OCI-LY7 (cell line): ENCODE results near the gene SRBD1. TPM values are rescaled to one million over a fixed set of nuclear protein-coding genes. Genes with fewer than 3 reads are reported as not detected.

Source experiments
- BruUV-seq: library from RNA; stranded (reverse); fragments of 400-500 nt; replicated peaks from 2 replicates; lab custom pipeline; 2021; lab: Mats Ljungman, UMichigan
- CTCF ChIA-PET: fragments of 300-600 bp; sonication (Branson Sonifier 250); formaldehyde crosslinking; loops from one replicate; lab custom pipeline; 2022; ENCODE audit warnings: antibody characterized with exemption; ENCODE audit not compliant: unreplicated experiment; lab: Charles Lee
- POLR2A ChIA-PET: fragments of 300-600 bp; sonication (Branson Sonifier 250); formaldehyde crosslinking; loops from one replicate; lab custom pipeline; 2022; ENCODE audit warnings: antibody characterized with exemption; lab: Charles Lee
- DNase-seq: peaks from one replicate; pipeline ENCODE4 v3.0.0-alpha.2; 2015; ENCODE audit warnings: low spot score
- H2AFZ ChIP-seq: fragments of 200-600 bp; sonication (generic), shearing (Covaris generic); 2 replicates; pipeline ENCODE4 v1.6.1; 2014; ENCODE audit warnings: mild to moderate bottlenecking, antibody characterized with exemption, low read length, moderate library complexity
- H3K27ac ChIP-seq: fragments of 200-600 bp; sonication (generic); 2 replicates; pipeline ENCODE4 v1.5.1; 2014; ENCODE audit warnings: mixed run types, low read depth, mild to moderate bottlenecking, moderate library complexity, low read length, inconsistent platforms; ENCODE audit not compliant: poor library complexity, severe bottlenecking
- H3K36me3 ChIP-seq: fragments of 200-600 bp; sonication (generic); 2 replicates; pipeline ENCODE4 v1.6.1; 2014; ENCODE audit warnings: mild to moderate bottlenecking, antibody characterized with exemption, low read length, moderate library complexity, mixed read lengths; ENCODE audit not compliant: insufficient read depth
- H3K4me1 ChIP-seq: fragments of 200-600 bp; sonication (generic); 2 replicates; pipeline ENCODE4 v1.5.1; 2014; ENCODE audit warnings: mild to moderate bottlenecking, low read length; ENCODE audit not compliant: insufficient read depth, poor library complexity, severe bottlenecking
- H3K4me2 ChIP-seq: fragments of 200-600 bp; sonication (generic); 2 replicates; pipeline ENCODE4 v1.6.1; 2014; ENCODE audit warnings: mild to moderate bottlenecking, low read length
- H3K4me3 ChIP-seq: fragments of 200-600 bp; sonication (generic); 2 replicates; pipeline ENCODE4 v1.5.1; 2014; ENCODE audit warnings: mild to moderate bottlenecking, low read depth, low read length; ENCODE audit not compliant: poor library complexity, severe bottlenecking
- H3K79me2 ChIP-seq: fragments of 200-600 bp; sonication (generic); 2 replicates; pipeline ENCODE4 v1.6.1; 2016; ENCODE audit warnings: low read depth, mild to moderate bottlenecking, low read length, moderate library complexity, mixed read lengths; ENCODE audit not compliant: insufficient read depth
- H3K9me2 ChIP-seq: fragments of 200-600 bp; sonication (generic); 2 replicates; pipeline ENCODE4 v1.6.1; 2016; ENCODE audit warnings: mild to moderate bottlenecking, low read length, mixed read lengths; ENCODE audit not compliant: insufficient read depth
- H3K9me3 ChIP-seq: fragments of 200-600 bp; sonication (generic); 2 replicates; pipeline ENCODE4 v1.6.1; 2014; ENCODE audit warnings: mild to moderate bottlenecking, mixed run types, low read length, mixed read lengths
- H4K20me1 ChIP-seq: fragments of 200-600 bp; sonication (generic); 2 replicates; pipeline ENCODE4 v1.6.1; 2014; ENCODE audit warnings: mild to moderate bottlenecking, antibody characterized with exemption, low read length, moderate library complexity, mixed read lengths; ENCODE audit not compliant: insufficient read depth
- CTCF ChIP-seq: fragments of 200-600 bp; sonication (generic); conservative IDR thresholded peaks from 2 replicates; pipeline ENCODE4 v1.5.1; 2014; ENCODE audit warnings: mild to moderate bottlenecking, antibody characterized with exemption, low read length, moderate library complexity, mixed read lengths
- EZH2phosphoT487 ChIP-seq: fragments of 200-600 bp; sonication (generic); IDR thresholded peaks from 2 replicates; pipeline ENCODE4 v1.6.1; 2018; ENCODE audit warnings: low read depth, borderline replicate concordance, mild to moderate bottlenecking, mixed run types, antibody characterized with exemption, low read length, moderate library complexity, mixed read lengths
- intact Hi-C: fragments of 100-400 bp; cut with micrococcal nuclease; formaldehyde crosslinking; loops from one replicate; pipeline ENCODE4 v1.10.0; 2022; ENCODE audit not compliant: unreplicated experiment
- total RNA-seq, 2 experiments: library from RNA; depleted of rRNA in 1 of 2; stranded (reverse); fragments of >200 nt in 1 of 2; shearing (Covaris generic) in 1 of 2; gene quantifications; 2 replicates each; pipeline ENCODE4 v1.2.3, GENCODE V29; 2014 to 2022

Gene SRBD1
- total RNA-seq, 2 experiments from 2014 or later: 13.9 to 16.0 TPM

GRCh38 chr2:45570671-45571334, 40.3 kb downstream of the SRBD1 start:
- CTCF ChIA-PET: no interaction called here
- BruUV-seq: no TSS peak
- H3K4me1 ChIP-seq: peaks cover 16% of the 10 kb centered on the region
- no peaks in the 10 kb centered on the region for H3K9me2 ChIP-seq
- H3K9me3 ChIP-seq: peaks cover 12% of the 10 kb centered on the region
- H2AFZ ChIP-seq: no peak overlapping the region
- H3K4me3 ChIP-seq: no peak overlapping the region
- H3K36me3 ChIP-seq: peaks cover 52% of the 10 kb centered on the region
- no peak for DNase-seq
- intact Hi-C loops: no loop called here
- H3K4me2 ChIP-seq: no peak overlapping the region
- H3K27ac ChIP-seq: no peak overlapping the region
- TF ChIP-seq EZH2phosphoT487 (no peak), CTCF (no peak)
- POLR2A ChIA-PET: interaction anchor here (1.2 kb wide), 1 partner anchor 9 kb away, joined by 3 read pairs; no protein-coding TSS in a partner anchor
- H4K20me1 ChIP-seq: no peaks in the 10 kb centered on the region
- H3K79me2 ChIP-seq: no peaks in the 10 kb centered on the region

GRCh38 chr2:45568935-45569334, 42.1 kb downstream of the SRBD1 start:
- DNase-seq: no peak
- no peak overlapping the region for H3K4me3 ChIP-seq
- no peaks in the 10 kb centered on the region for H3K9me2 ChIP-seq
- intact Hi-C loops: no loop called here
- peaks cover 12% of the 10 kb centered on the region for H3K9me3 ChIP-seq
- TF ChIP-seq EZH2phosphoT487 (no peak), CTCF (no peak)
- no peaks in the 10 kb centered on the region for H3K79me2 ChIP-seq
- no TSS peak for BruUV-seq
- H2AFZ ChIP-seq: no peak overlapping the region
- peaks cover 45% of the 10 kb centered on the region for H3K36me3 ChIP-seq
- no peak overlapping the region for H3K27ac ChIP-seq
- ChIA-PET CTCF (no interaction called here), POLR2A (interaction anchor here (1.0 kb wide), 1 partner anchor 265 kb away, joined by 4 read pairs; no protein-coding TSS in a partner anchor)
- no peak overlapping the region for H3K4me2 ChIP-seq
- no peaks in the 10 kb centered on the region for H4K20me1 ChIP-seq
- peaks cover 16% of the 10 kb centered on the region for H3K4me1 ChIP-seq
